Right lobe of liver (tissue), 4 donors: Measurements from ENCODE around the gene PPP1R1A.

Source experiments
- CTCF ChIP-seq, 4 donors: fragments of 200-600 bp in 3 of 4; fragments of 450-650 bp in 1 of 4; IDR thresholded peaks; one replicate each; pipeline versions ENCODE4 v1.5.1 to v1.8.0; 2016 to 2022; ENCODE audit warnings: antibody characterized with exemption in 4 of 4, mild to moderate bottlenecking in 2 of 4
- POLR2A ChIP-seq: fragments of 450-650 bp; IDR thresholded peaks from one replicate; pipeline ENCODE4 v1.6.1; 2017; ENCODE audit warnings: antibody characterized with exemption, mild to moderate bottlenecking
- donor health status: DM: no; HTN: no; CAD: no.
- donor health status: DM: no; HTN: no; CAD: no.
- donor health status: DM: no; HTN: yes; CAD: no.

- TF ChIP-seq CTCF (IDR thresholded peaks at IDR 0.05) (no peak), POLR2A (no peak)
These were observed 38.5 kb downstream of the PPP1R1A start for GRCh38 chr12:54549774-54550451.
